ENCODE results near the gene OOSP3. TPM values are rescaled to one million over a fixed set of nuclear protein-coding genes. Genes with fewer than 3 reads are reported as not detected.

The OOSP3 gene
- total RNA-seq, 1 donor from 2014 or later = not detected

GRCh38 chr11:59944720-59945119, 66.1 kb downstream of the OOSP3 start:
- H3K27me3 Mint-ChIP-seq = no peaks in the 10 kb centered on the region
- H3K27ac Mint-ChIP-seq = no peak overlapping the region
- TF ChIP-seq CTCF (IDR thresholded peaks at IDR 0.05; ENCODE audit: unreplicated experiment) = no peak
- peaks cover 3% of the 10 kb centered on the region for H3K9me3 Mint-ChIP-seq (ENCODE audit: low read depth)
- H3K4me3 Mint-ChIP-seq (ENCODE audit: low read depth) = no peak overlapping the region
- no peaks in the 10 kb centered on the region for H3K36me3 Mint-ChIP-seq (ENCODE audit: insufficient read depth)
- no peak for DNase-seq (ENCODE audit: low spot score, unreplicated experiment)
- H3K4me1 Mint-ChIP-seq (ENCODE audit: low read depth) = no peaks in the 10 kb centered on the region

Other genes with a start within 250 kb of the OOSP3 start
- 43.0 and 43.7 TPM in 2 replicates for gene PATL1, start 209.7 kb upstream of the OOSP3 start, total RNA-seq
- gene OR10V1, start 164.9 kb upstream of the OOSP3 start, total RNA-seq = not detected in 2 replicates
- 91.5 and 113 TPM in 2 replicates for gene STX3, start 123.4 kb upstream of the OOSP3 start, total RNA-seq
- gene MRPL16, start 68.0 kb upstream of the OOSP3 start, total RNA-seq = 44.2 and 44.7 TPM in 2 replicates
- 17.9 and 27.1 TPM in 2 replicates for gene CBLIF, start 33.3 kb upstream of the OOSP3 start, total RNA-seq
- 3.2 and 3.5 TPM in 2 replicates for gene TCN1, start 12.3 kb upstream of the OOSP3 start, total RNA-seq
- not detected in 2 replicates for gene OOSP1, start 59.6 kb downstream of the OOSP3 start, total RNA-seq
- gene OOSP4A, start 85.3 kb downstream of the OOSP3 start, total RNA-seq = not detected in 2 replicates
- not detected in 2 replicates for gene OOSP4B, start 138.4 kb downstream of the OOSP3 start, total RNA-seq
- gene OOSP2, start 161.6 kb downstream of the OOSP3 start, total RNA-seq = not detected in 2 replicates
- not detected in 2 replicates for gene MS4A3, start 177.9 kb downstream of the OOSP3 start, total RNA-seq
- gene MS4A2, start 209.9 kb downstream of the OOSP3 start, total RNA-seq = not detected in 2 replicates